Smooth muscle cell (in vitro differentiated cells): ENCODE measurements around the gene ADAM11. TPM values are rescaled to one million over a fixed set of nuclear protein-coding genes. Genes with fewer than 3 reads are reported as not detected.
A peak's percentile ranks its signal among the peaks of the same experiment; 100 is the strongest.

Experiments used
- DNase-seq: peaks from one replicate; lab custom pipeline; 2025; ENCODE audit not compliant: unreplicated experiment; lab: John Stamatoyannopoulos, UW
- H2AFZ ChIP-seq: fragments of 200-600 bp; sonication (generic); 2 replicates; pipeline ENCODE4 v1.6.0; 2016; ENCODE audit warnings: antibody characterized with exemption, low read depth, mild to moderate bottlenecking
- H3F3A ChIP-seq: fragments of 200-600 bp; sonication (generic); 2 replicates; pipeline ENCODE4 v1.6.0; 2017; ENCODE audit warnings: antibody characterized with exemption, low read depth
- H3K27ac ChIP-seq: fragments of 200-600 bp; sonication (generic); 2 replicates; pipeline ENCODE4 v1.5.1; 2016; ENCODE audit warnings: low read depth, mild to moderate bottlenecking
- H3K27me3 ChIP-seq: fragments of 200-600 bp; sonication (generic); 2 replicates; pipeline ENCODE4 v1.6.1; 2016; ENCODE audit warnings: low read depth, mild to moderate bottlenecking
- H3K36me3 ChIP-seq: fragments of 200-600 bp; sonication (generic); 2 replicates; pipeline ENCODE4 v1.5.1; 2016; ENCODE audit warnings: low read depth
- H3K4me1 ChIP-seq: fragments of 200-600 bp; sonication (generic); 2 replicates; pipeline ENCODE4 v1.5.1; 2016; ENCODE audit warnings: low read depth
- H3K4me2 ChIP-seq: fragments of 200-600 bp; sonication (generic); 2 replicates; pipeline ENCODE4 v1.6.0; 2016; ENCODE audit warnings: mild to moderate bottlenecking
- H3K4me3 ChIP-seq: fragments of 200-600 bp; sonication (generic); 2 replicates; pipeline ENCODE4 v1.5.1; 2016; ENCODE audit warnings: mild to moderate bottlenecking
- H3K79me2 ChIP-seq: fragments of 200-600 bp; sonication (generic); 2 replicates; pipeline ENCODE4 v1.6.0; 2016; ENCODE audit warnings: low read depth, mild to moderate bottlenecking
- H3K9ac ChIP-seq: fragments of 200-600 bp; sonication (generic); 2 replicates; pipeline ENCODE4 v1.6.0; 2016; ENCODE audit warnings: low read depth
- H3K9me3 ChIP-seq: fragments of 200-600 bp; sonication (generic); replicated peaks from 2 replicates; pipeline ENCODE4 v1.5.1; 2016; ENCODE audit warnings: low read depth
- H4K20me1 ChIP-seq: fragments of 200-600 bp; sonication (generic); 2 replicates; pipeline ENCODE4 v1.6.0; 2016; ENCODE audit warnings: low read depth
- CTCF ChIP-seq: fragments of 200-600 bp; sonication (generic); IDR thresholded peaks from 2 replicates; pipeline ENCODE4 v1.5.1; 2017; ENCODE audit warnings: borderline replicate concordance, mild to moderate bottlenecking, antibody characterized with exemption; ENCODE audit not compliant: insufficient read depth, poor library complexity, severe bottlenecking
- WGBS: methylation state at CpG from one replicate; pipeline ENCODE4 v1.1.7; 2016; ENCODE audit warnings: low lambda C conversion rate; 5-methylcytosine and 5-hydroxymethylcytosine counted together
- polyA plus RNA-seq: library from polyadenylated mRNA; unstranded; fragments of >200 nt; fragmentation: Nextera tagmentation; extraction: Ambion mirVana; gene quantifications from 2 replicates; pipeline ENCODE4 v1.2.1, GENCODE V29; 2016
- total RNA-seq: library from RNA; depleted of rRNA; stranded (reverse); fragments of >200 nt; gene quantifications from 2 replicates; pipeline ENCODE4 v1.2.3, GENCODE V29; 2014

The ADAM11 gene
- total and polyA plus RNA-seq, 2 experiments from 2014 or later, result 0.48 TPM; not detected in 1

- Histone ChIP-seq H3K27ac (no peak overlapping the region), H4K20me1 (no peaks in the 10 kb centered on the region), H3K9ac (no peak overlapping the region), H3F3A (no peaks in the 10 kb centered on the region), H3K79me2 (no peaks in the 10 kb centered on the region), H3K27me3 (no peaks in the 10 kb centered on the region), H3K4me2 (peak overlapping the region; percentile 93), H3K36me3 (no peaks in the 10 kb centered on the region), H3K9me3 (no peaks in the 10 kb centered on the region), H3K4me3 (peak overlapping the region; percentile 59), H2AFZ (peak overlapping the region; percentile 70), H3K4me1 (peaks cover 4% of the 10 kb centered on the region)
- TF ChIP-seq CTCF, result no peak
- peak; percentile 92 for DNase-seq
- WGBS, result under 1% methylated on average over 32 of the region's 50 CpGs
These were observed 16.5 kb downstream of the ADAM11 start for GRCh38 chr17:44775136-44775837.

GRCh38 chr17:44775838-44776621 lies 17.2 kb downstream of the ADAM11 start:
- Histone ChIP-seq H3K4me2 (peak overlapping the region; percentile 93), H3K4me3 (peak overlapping the region; percentile 59), H2AFZ (peak overlapping the region; percentile 76), H3F3A (no peaks in the 10 kb centered on the region), H4K20me1 (no peaks in the 10 kb centered on the region), H3K36me3 (no peaks in the 10 kb centered on the region), H3K79me2 (no peaks in the 10 kb centered on the region), H3K27ac (no peak overlapping the region), H3K27me3 (no peaks in the 10 kb centered on the region), H3K9ac (peak overlapping the region; percentile 33), H3K9me3 (no peaks in the 10 kb centered on the region), H3K4me1 (peaks cover 4% of the 10 kb centered on the region)
- TF ChIP-seq CTCF, result no peak
- 23% methylated on average over 29 of the region's 43 CpGs for WGBS
- DNase-seq, result no peak

- H3K79me2 ChIP-seq, result no peaks in the 10 kb centered on the region
- no peak overlapping the region for H3K4me3 ChIP-seq
- no peak overlapping the region for H3K9ac ChIP-seq
- H2AFZ ChIP-seq, result no peak overlapping the region
- H3K27me3 ChIP-seq, result no peaks in the 10 kb centered on the region
- H4K20me1 ChIP-seq, result no peaks in the 10 kb centered on the region
- H3K9me3 ChIP-seq, result no peaks in the 10 kb centered on the region
- no peak overlapping the region for H3K27ac ChIP-seq
- H3K4me2 ChIP-seq, result no peak overlapping the region
- DNase-seq, result no peak
- H3K36me3 ChIP-seq, result no peaks in the 10 kb centered on the region
- no peaks in the 10 kb centered on the region for H3F3A ChIP-seq
- TF ChIP-seq CTCF, result no peak
- 94% methylated on average over 19 of the region's 19 CpGs for WGBS
- peaks cover 4% of the 10 kb centered on the region for H3K4me1 ChIP-seq
These were observed 18.0 kb downstream of the ADAM11 start for GRCh38 chr17:44776628-44777393.
